Suprapubic skin (tissue), 4 donors: Measurements from ENCODE around the gene ZNF407. TPM values are rescaled to one million over a fixed set of nuclear protein-coding genes. Genes with fewer than 3 reads are reported as not detected.

Source experiments
- DNase-seq, 2 donors: peaks; one replicate each; pipeline ENCODE4 v3.0.0-alpha.2; 2019; ENCODE audit warnings: low spot score in 2 of 2
- H3K27ac ChIP-seq: fragments of 200-600 bp; sonication (generic); one replicate; pipeline ENCODE4 v1.5.1; 2019
- H3K27me3 ChIP-seq: fragments of 200-600 bp; sonication (generic); one replicate; pipeline ENCODE4 v1.5.1; 2019
- H3K36me3 ChIP-seq: fragments of 200-600 bp; sonication (generic); one replicate; pipeline ENCODE4 v1.5.1; 2019
- H3K4me1 ChIP-seq: fragments of 200-600 bp; sonication (generic); one replicate; pipeline ENCODE4 v1.5.1; 2019
- H3K4me3 ChIP-seq: fragments of 200-600 bp; sonication (generic); one replicate; pipeline ENCODE4 v1.5.1; 2019; ENCODE audit warnings: mild to moderate bottlenecking
- H3K9me3 ChIP-seq: fragments of 200-600 bp; sonication (generic); one replicate; pipeline ENCODE4 v1.5.1; 2019
- CTCF ChIP-seq, 2 donors: fragments of 200-600 bp in 1 of 2; fragments of 450-650 bp in 1 of 2; sonication (generic) in 1 of 2; IDR thresholded peaks; one replicate each; pipeline ENCODE4 v1.5.1; 2016 to 2019; ENCODE audit warnings: antibody characterized with exemption in 2 of 2, mild to moderate bottlenecking in 1 of 2, moderate library complexity in 1 of 2
- EP300 ChIP-seq: sonication (generic); formaldehyde crosslinking; IDR thresholded peaks from one replicate; pipeline ENCODE4 v1.6.1; 2017; ENCODE audit warnings: antibody characterized with exemption
- POLR2A ChIP-seq, 2 donors: fragments of 450-650 bp; IDR thresholded peaks; one replicate each; pipeline ENCODE4 v1.6.1; 2017; ENCODE audit warnings: antibody characterized with exemption in 2 of 2, mild to moderate bottlenecking in 2 of 2, moderate library complexity in 2 of 2
- POLR2AphosphoS5 ChIP-seq, 3 donors: sonication (generic); formaldehyde crosslinking; IDR thresholded peaks; one replicate each; pipeline ENCODE4 v1.6.1; 2017; ENCODE audit warnings: antibody characterized with exemption in 3 of 3
- WGBS: methylation state at CpG from one replicate; pipeline ENCODE4 v1.1.5; 2018; 5-methylcytosine and 5-hydroxymethylcytosine counted together
- total RNA-seq, 4 donors: library from RNA; depleted of rRNA; stranded (reverse); fragments of >200 nt; gene quantifications; one replicate each; pipeline ENCODE4 v1.1.0, GENCODE V29; 2016

Gene ZNF407
- total RNA-seq, 4 donors from 2014 or later: 10.7 to 22.1 (median 13.8) TPM

GRCh38 chr18:74610051-74610615 lies 12.5 kb downstream of the ZNF407 start:
- Histone ChIP-seq H3K27ac (no peak overlapping the region), H3K9me3 (no peaks in the 10 kb centered on the region), H3K4me3 (no peak overlapping the region), H3K4me1 (no peaks in the 10 kb centered on the region), H3K27me3 (no peaks in the 10 kb centered on the region), H3K36me3 (no peaks in the 10 kb centered on the region)
- WGBS: 90% methylated on average over 7 of the region's 7 CpGs
- TF ChIP-seq EP300 (no peak), POLR2A (IDR thresholded peaks at IDR 0.05) (no peak), POLR2AphosphoS5 (IDR thresholded peaks at IDR 0.05) (no peak), CTCF (IDR thresholded peaks at IDR 0.05) (no peak)
- DNase-seq: no peak

GRCh38 chr18:74610860-74611259 lies 13.2 kb downstream of the ZNF407 start:
- Histone ChIP-seq H3K4me1 (no peaks in the 10 kb centered on the region), H3K27me3 (no peaks in the 10 kb centered on the region), H3K36me3 (no peaks in the 10 kb centered on the region), H3K9me3 (no peaks in the 10 kb centered on the region), H3K27ac (no peak overlapping the region), H3K4me3 (no peak overlapping the region)
- WGBS: 79% methylated on average over 1 of the region's 1 CpG
- TF ChIP-seq CTCF (IDR thresholded peaks at IDR 0.05) (no peak), POLR2AphosphoS5 (IDR thresholded peaks at IDR 0.05) (no peak), EP300 (no peak), POLR2A (IDR thresholded peaks at IDR 0.05) (no peak)
- DNase-seq: no peak

- H3K4me1 ChIP-seq: no peaks in the 10 kb centered on the region
Observed at GRCh38 chr18:74611765-74612164, 14.1 kb downstream of the ZNF407 start.

GRCh38 chr18:74613381-74613780 lies 15.7 kb downstream of the ZNF407 start:
- no peak overlapping the region for H3K27ac ChIP-seq
- no peaks in the 10 kb centered on the region for H3K9me3 ChIP-seq
- H3K4me1 ChIP-seq: no peaks in the 10 kb centered on the region
- H3K4me3 ChIP-seq: no peak overlapping the region
- DNase-seq: no peak
- 57% methylated on average over 1 of the region's 1 CpG for WGBS
- H3K36me3 ChIP-seq: no peaks in the 10 kb centered on the region
- no peak for TF ChIP-seq EP300
- no peak for TF ChIP-seq CTCF (IDR thresholded peaks at IDR 0.05)
- TF ChIP-seq POLR2A (IDR thresholded peaks at IDR 0.05): no peak
- no peak for TF ChIP-seq POLR2AphosphoS5 (IDR thresholded peaks at IDR 0.05)
- no peaks in the 10 kb centered on the region for H3K27me3 ChIP-seq

More at GRCh38 chr18:74611765-74612164, 14.1 kb downstream of the ZNF407 start:
- Histone ChIP-seq H3K27me3 (no peaks in the 10 kb centered on the region), H3K27ac (no peak overlapping the region), H3K4me3 (no peak overlapping the region), H3K36me3 (no peaks in the 10 kb centered on the region), H3K9me3 (no peaks in the 10 kb centered on the region)
- WGBS: 86% methylated on average over 4 of the region's 4 CpGs
- TF ChIP-seq POLR2AphosphoS5 (IDR thresholded peaks at IDR 0.05) (no peak), CTCF (IDR thresholded peaks at IDR 0.05) (no peak)
- no peak for DNase-seq

- WGBS: 72% methylated on average over 7 of the region's 7 CpGs
- H3K9me3 ChIP-seq: no peaks in the 10 kb centered on the region
- TF ChIP-seq EP300 (no peak), POLR2A (IDR thresholded peaks at IDR 0.05) (no peak), CTCF (IDR thresholded peaks at IDR 0.05) (no peak), POLR2AphosphoS5 (IDR thresholded peaks at IDR 0.05) (no peak)
Observed at GRCh38 chr18:74616494-74616893, 18.8 kb downstream of the ZNF407 start.

More at GRCh38 chr18:74616494-74616893, 18.8 kb downstream of the ZNF407 start:
- DNase-seq: no peak
- Histone ChIP-seq H3K36me3 (no peaks in the 10 kb centered on the region), H3K4me3 (no peak overlapping the region), H3K27ac (no peak overlapping the region), H3K4me1 (no peaks in the 10 kb centered on the region), H3K27me3 (no peaks in the 10 kb centered on the region)
